Fibroblast of lung (primary cell): Measurements from ENCODE around the gene MGAT4C. TPM values are rescaled to one million over a fixed set of nuclear protein-coding genes. Genes with fewer than 3 reads are reported as not detected.
A peak's percentile ranks its signal among the peaks of the same experiment; 100 is the strongest.

ENCODE experiments used
- DNase-seq, 2 donors: peaks; one replicate each; pipeline versions ENCODE4 v3.0.0 to v3.0.0-alpha.2; 2010; ENCODE audit warnings: low read depth in 2 of 2
- H2AFZ ChIP-seq: 2 replicates; pipeline ENCODE4 v1.5.1; 2012; ENCODE audit warnings: low read length, control low read depth, inconsistent platforms
- H3K27ac ChIP-seq: 2 replicates; pipeline ENCODE4 v1.5.1; 2011; ENCODE audit warnings: low read length, control low read depth; ENCODE audit not compliant: insufficient read depth
- H3K27me3 ChIP-seq: 2 replicates; pipeline ENCODE4 v1.5.1; 2011; ENCODE audit warnings: mild to moderate bottlenecking, low read length; ENCODE audit not compliant: control insufficient read depth, insufficient read depth
- H3K36me3 ChIP-seq: 2 replicates; pipeline ENCODE4 v1.5.1; 2011; ENCODE audit warnings: low read length; ENCODE audit not compliant: control insufficient read depth, insufficient read depth
- H3K4me1 ChIP-seq: 2 replicates; pipeline ENCODE4 v1.5.1; 2011; ENCODE audit warnings: low read length; ENCODE audit not compliant: control insufficient read depth, insufficient read depth; ENCODE audit errors: extremely low read depth
- H3K4me2 ChIP-seq: 2 replicates; pipeline ENCODE4 v1.5.1; 2011; ENCODE audit warnings: low read length, control low read depth; ENCODE audit not compliant: insufficient read depth; ENCODE audit errors: extremely low read depth
- H3K4me3 ChIP-seq, 4 experiments: fragments of 200-600 bp in 1 of 4; sonication (generic) in 1 of 4; replicated peaks in 1 of 4; 2 replicates each; pipeline ENCODE4 v1.5.1; 2011 to 2016; ENCODE audit warnings: low read length in 4 of 4, low read depth in 3 of 4, mild to moderate bottlenecking in 3 of 4, control low read depth in 2 of 4, inconsistent platforms in 1 of 4, mixed read lengths in 1 of 4; ENCODE audit not compliant: insufficient read depth in 1 of 4; ENCODE audit errors: control extremely low read depth in 1 of 4
- H3K79me2 ChIP-seq: 2 replicates; pipeline ENCODE4 v1.5.1; 2012; ENCODE audit warnings: mild to moderate bottlenecking, low read length, inconsistent platforms; ENCODE audit not compliant: control insufficient read depth, insufficient read depth
- H3K9ac ChIP-seq: 2 replicates; pipeline ENCODE4 v1.5.1; 2011; ENCODE audit warnings: mild to moderate bottlenecking, low read length, control low read depth; ENCODE audit not compliant: insufficient read depth
- H3K9me3 ChIP-seq: 2 replicates; pipeline ENCODE4 v1.5.1; 2012; ENCODE audit warnings: low read depth, low read length; ENCODE audit not compliant: control insufficient read depth, insufficient read depth
- H4K20me1 ChIP-seq: 2 replicates; pipeline ENCODE4 v1.5.1; 2011; ENCODE audit warnings: low read length; ENCODE audit not compliant: control insufficient read depth, insufficient read depth; ENCODE audit errors: extremely low read depth
- EZH2 ChIP-seq: IDR thresholded peaks from 2 replicates; pipeline ENCODE4 v1.5.1; 2012; ENCODE audit warnings: low read length, control low read depth, mild to moderate bottlenecking; ENCODE audit errors: missing control alignments
- polyA plus RNA-seq, 2 donors: library from polyadenylated mRNA; depleted of rRNA in 1 of 2; stranded (reverse) in 1 of 2; unstranded in 1 of 2; fragments of >200 nt; gene quantifications; 2 replicates each; pipeline ENCODE4 v1.2.1, GENCODE V29; 2011 to 2012; ENCODE audit warnings: missing spikeins in 1 of 2
- total RNA-seq: library from RNA; depleted of rRNA; stranded (reverse); fragments of >200 nt; gene quantifications from 2 replicates; pipeline ENCODE4 v1.2.1, GENCODE V29; 2014
- TF ChIP-seq, protein P1 (sequence below), 2 donors: IDR thresholded peaks in 1 of 2; conservative IDR thresholded peaks in 1 of 2; 1 replicate in 1 of 2; 2 replicates in 1 of 2; pipeline ENCODE4 v1.5.1; 2011 to 2012; ENCODE audit warnings: low read length in 2 of 2, control low read depth in 1 of 2, inconsistent platforms in 1 of 2, low read depth in 1 of 2, mild to moderate bottlenecking in 1 of 2

Gene MGAT4C
- total and polyA plus RNA-seq, 2 donors (not counting 1 experiment from before 2014, with no cell fraction given), result not detected

DNA sequence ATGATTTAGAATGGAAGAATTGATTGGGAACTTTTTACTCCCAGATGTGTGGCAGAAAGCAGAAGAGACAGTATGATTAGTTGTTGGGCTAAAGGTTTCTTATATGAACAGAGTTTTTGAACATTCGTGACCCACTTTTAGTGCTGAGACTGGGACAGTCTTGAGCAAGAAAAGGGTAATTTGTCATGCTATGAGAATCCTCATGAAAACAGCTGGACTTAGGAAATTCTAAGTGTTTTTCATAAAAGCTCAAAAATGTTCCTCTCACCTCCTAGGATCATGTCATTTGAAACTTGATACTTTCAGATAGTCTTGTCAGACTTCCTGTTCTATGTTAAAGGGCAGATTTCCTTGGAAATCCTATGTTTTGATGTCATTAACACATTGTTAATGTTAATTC lies 86.1 kb downstream of the MGAT4C start:
- no peaks in the 10 kb centered on the region for H4K20me1 ChIP-seq
- no peak overlapping the region for H3K27ac ChIP-seq
- no peak overlapping the region for H3K9ac ChIP-seq
- peak in 1 of 2 donors; percentile 47 for DNase-seq
- no peak overlapping the region for H2AFZ ChIP-seq
- no peak for TF ChIP-seq EZH2
- TF ChIP-seq, protein P1, sequence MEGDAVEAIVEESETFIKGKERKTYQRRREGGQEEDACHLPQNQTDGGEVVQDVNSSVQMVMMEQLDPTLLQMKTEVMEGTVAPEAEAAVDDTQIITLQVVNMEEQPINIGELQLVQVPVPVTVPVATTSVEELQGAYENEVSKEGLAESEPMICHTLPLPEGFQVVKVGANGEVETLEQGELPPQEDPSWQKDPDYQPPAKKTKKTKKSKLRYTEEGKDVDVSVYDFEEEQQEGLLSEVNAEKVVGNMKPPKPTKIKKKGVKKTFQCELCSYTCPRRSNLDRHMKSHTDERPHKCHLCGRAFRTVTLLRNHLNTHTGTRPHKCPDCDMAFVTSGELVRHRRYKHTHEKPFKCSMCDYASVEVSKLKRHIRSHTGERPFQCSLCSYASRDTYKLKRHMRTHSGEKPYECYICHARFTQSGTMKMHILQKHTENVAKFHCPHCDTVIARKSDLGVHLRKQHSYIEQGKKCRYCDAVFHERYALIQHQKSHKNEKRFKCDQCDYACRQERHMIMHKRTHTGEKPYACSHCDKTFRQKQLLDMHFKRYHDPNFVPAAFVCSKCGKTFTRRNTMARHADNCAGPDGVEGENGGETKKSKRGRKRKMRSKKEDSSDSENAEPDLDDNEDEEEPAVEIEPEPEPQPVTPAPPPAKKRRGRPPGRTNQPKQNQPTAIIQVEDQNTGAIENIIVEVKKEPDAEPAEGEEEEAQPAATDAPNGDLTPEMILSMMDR (conservative IDR thresholded peaks at IDR 0.05 in 1 of 2, IDR thresholded peaks at IDR 0.05 in 1 of 2; ENCODE audit: low read depth in 1 of 2, low read length in 2 of 2), result no peak
- no peak overlapping the region for H3K4me3 ChIP-seq
- H3K4me1 ChIP-seq, result no peaks in the 10 kb centered on the region
- no peaks in the 10 kb centered on the region for H3K9me3 ChIP-seq
- H3K4me2 ChIP-seq, result no peak overlapping the region
- no peaks in the 10 kb centered on the region for H3K27me3 ChIP-seq
- H3K79me2 ChIP-seq, result no peaks in the 10 kb centered on the region
- no peaks in the 10 kb centered on the region for H3K36me3 ChIP-seq

DNA sequence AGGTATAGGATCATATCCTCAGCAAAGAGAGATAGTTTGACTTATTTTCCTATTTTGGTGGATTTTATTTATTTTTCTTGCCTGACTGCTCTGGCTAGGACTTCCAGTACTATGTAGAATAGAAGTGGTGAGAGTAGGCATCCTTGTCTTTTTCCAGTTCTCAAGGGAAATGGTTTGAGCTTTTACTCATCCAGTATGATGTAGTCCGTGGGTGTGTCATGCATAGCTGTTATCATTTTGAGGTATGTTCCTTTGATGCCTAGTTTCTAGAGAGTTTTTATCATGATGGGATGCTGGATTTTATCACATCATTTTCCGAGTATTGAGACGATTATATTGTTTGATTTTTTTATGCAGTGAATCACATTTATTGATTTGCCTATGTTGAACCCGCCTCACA lies 97.2 kb downstream of the MGAT4C start:
- Histone ChIP-seq H3K4me1 (no peaks in the 10 kb centered on the region), H3K79me2 (no peaks in the 10 kb centered on the region), H3K27ac (no peak overlapping the region), H3K4me3 (no peak overlapping the region), H3K9ac (no peak overlapping the region), H3K9me3 (no peaks in the 10 kb centered on the region), H3K27me3 (no peaks in the 10 kb centered on the region), H3K4me2 (no peak overlapping the region), H3K36me3 (no peaks in the 10 kb centered on the region), H4K20me1 (no peaks in the 10 kb centered on the region), H2AFZ (no peak overlapping the region)
- DNase-seq, result peak in 1 of 2 donors; percentile 51
- TF ChIP-seq, protein P1 (conservative IDR thresholded peaks at IDR 0.05 in 1 of 2, IDR thresholded peaks at IDR 0.05 in 1 of 2; ENCODE audit: low read depth in 1 of 2, low read length in 2 of 2), result no peak
- no peak for TF ChIP-seq EZH2

DNA sequence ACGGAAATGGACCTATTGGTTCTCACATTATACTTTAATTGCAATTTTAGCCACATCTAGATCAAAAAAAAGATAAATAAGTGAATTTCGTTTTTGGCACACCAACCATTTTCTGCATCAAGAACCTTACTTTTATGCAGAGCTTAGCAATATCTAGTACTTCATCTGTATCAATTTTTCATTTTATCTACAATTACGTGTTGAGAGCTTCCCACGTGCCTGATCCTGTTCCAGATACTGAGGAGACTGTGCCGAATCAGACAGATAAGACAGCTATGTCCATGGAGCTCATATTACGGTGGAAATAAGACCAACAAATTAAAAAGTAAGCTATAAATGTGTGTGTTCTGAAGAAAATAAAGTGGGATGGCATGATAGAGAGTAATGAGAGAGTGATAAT lies 101.6 kb downstream of the MGAT4C start:
- no peaks in the 10 kb centered on the region for H3K4me1 ChIP-seq
- H2AFZ ChIP-seq, result no peak overlapping the region
- no peaks in the 10 kb centered on the region for H3K27me3 ChIP-seq
- no peak overlapping the region for H3K27ac ChIP-seq
- H4K20me1 ChIP-seq, result no peaks in the 10 kb centered on the region
- no peak overlapping the region for H3K4me3 ChIP-seq
- H3K36me3 ChIP-seq, result no peaks in the 10 kb centered on the region
- H3K4me2 ChIP-seq, result no peak overlapping the region
- TF ChIP-seq, protein P1 (conservative IDR thresholded peaks at IDR 0.05 in 1 of 2, IDR thresholded peaks at IDR 0.05 in 1 of 2; ENCODE audit: low read depth in 1 of 2, low read length in 2 of 2), result no peak
- TF ChIP-seq EZH2, result no peak
- no peaks in the 10 kb centered on the region for H3K79me2 ChIP-seq
- no peak for DNase-seq
- H3K9me3 ChIP-seq, result no peaks in the 10 kb centered on the region
- no peak overlapping the region for H3K9ac ChIP-seq
